GM12892 (cell line): ENCODE data around the gene SYK.

Experiments
- POLR2A ChIP-seq: IDR thresholded peaks from 2 replicates; pipeline ENCODE4 v1.6.1; 2011; ENCODE audit warnings: low read depth, low read length, control low read depth
- POLR2AphosphoS5 ChIP-seq: IDR thresholded peaks from 2 replicates; pipeline ENCODE4 v1.6.1; 2011; ENCODE audit warnings: low read depth, low read length, control low read depth

GRCh38 chr9:90882991-90883600, 81.5 kb downstream of the SYK start:
- no peak for TF ChIP-seq POLR2AphosphoS5
- no peak for TF ChIP-seq POLR2A
